HEK293 (cell line): ENCODE measurements around the gene MEST.

Experiments
- CTCF ChIA-PET: fragments of 350-600 bp; formaldehyde crosslinking; extraction: SDS; loops from one replicate; lab custom pipeline; 2021; ENCODE audit warnings: antibody characterized with exemption; lab: Yijun Ruan, JAX
- POLR2A ChIA-PET: fragments of 300-600 bp; formaldehyde crosslinking; extraction: SDS; loops from one replicate; lab custom pipeline; 2020; ENCODE audit warnings: antibody characterized with exemption, inconsistent platforms; lab: Yijun Ruan, JAX
- H3K27ac ChIP-seq: fragments of 200-500 bp; sonication (Bioruptor generic); 2 replicates; pipeline ENCODE4 v1.5.1; 2014; ENCODE audit warnings: low read depth, low read length, control low read depth, inconsistent platforms; ENCODE audit errors: extremely low read depth
- H3K36me3 ChIP-seq, 2 experiments: fragments of 200-500 bp in 1 of 2; sonication (Bioruptor generic) in 1 of 2; 1 replicate in 1 of 2; 2 replicates in 1 of 2; pipeline ENCODE4 v1.5.1; 2014 to 2017; ENCODE audit warnings: inconsistent platforms in 2 of 2, low read length in 2 of 2; ENCODE audit not compliant: control insufficient read depth in 2 of 2, insufficient read depth in 1 of 2
- H3K4me1 ChIP-seq: fragments of 200-500 bp; sonication (Bioruptor generic); 2 replicates; pipeline ENCODE4 v1.5.1; 2014; ENCODE audit warnings: mild to moderate bottlenecking, low read length, inconsistent platforms; ENCODE audit not compliant: control insufficient read depth, insufficient read depth
- H3K4me3 ChIP-seq: 2 replicates; pipeline ENCODE4 v1.5.1; 2011; ENCODE audit warnings: low read depth, mild to moderate bottlenecking, control low read depth, low read length, moderate library complexity
- H3K9me3 ChIP-seq: fragments of 200-500 bp; sonication (Bioruptor generic); 2 replicates; pipeline ENCODE4 v1.5.1; 2014; ENCODE audit warnings: low read depth, low read length, inconsistent platforms; ENCODE audit not compliant: control insufficient read depth, insufficient read depth
- GLI2 ChIP-seq: fragments of 450-650 bp; formaldehyde crosslinking; IDR thresholded peaks from 2 replicates; pipeline ENCODE4; 2017; ENCODE audit warnings: missing biosample characterization, missing genetic modification characterization, low read depth, borderline replicate concordance
- GLIS1 ChIP-seq: fragments of 450-650 bp; formaldehyde crosslinking; IDR thresholded peaks from 2 replicates; pipeline ENCODE4 v1.5.1; 2016; ENCODE audit warnings: missing biosample characterization, missing genetic modification characterization
- KLF1 ChIP-seq: fragments of 450-650 bp; formaldehyde crosslinking; IDR thresholded peaks from 2 replicates; pipeline ENCODE4 v1.5.1; 2016; ENCODE audit warnings: missing biosample characterization, missing genetic modification characterization
- REST ChIP-seq: fragments of 450-650 bp; formaldehyde crosslinking; IDR thresholded peaks from 2 replicates; pipeline ENCODE4 v1.5.1; 2016; ENCODE audit warnings: missing biosample characterization, missing genetic modification characterization
- SETDB1 ChIP-seq: IDR thresholded peaks from one replicate; pipeline ENCODE4 v1.6.1; 2017; ENCODE audit warnings: mild to moderate bottlenecking, low read length, moderate library complexity, mixed read lengths; ENCODE audit not compliant: insufficient read length
- YY1 ChIP-seq: fragments of 450-650 bp; formaldehyde crosslinking; IDR thresholded peaks from 2 replicates; pipeline ENCODE4 v1.5.1; 2018; ENCODE audit warnings: missing biosample characterization, missing genetic modification characterization
- ZBTB17 ChIP-seq: fragments of 450-650 bp; formaldehyde crosslinking; IDR thresholded peaks from 2 replicates; pipeline ENCODE4 v1.5.1; 2016; ENCODE audit warnings: missing biosample characterization, missing genetic modification characterization
- ZBTB26 ChIP-seq: fragments of 450-650 bp; formaldehyde crosslinking; optimal IDR thresholded peaks from 2 replicates; pipeline ENCODE3; 2016; ENCODE audit warnings: missing biosample characterization, mild to moderate bottlenecking, missing genetic modification characterization
- ZFP3 ChIP-seq: fragments of 450-650 bp; formaldehyde crosslinking; IDR thresholded peaks from 2 replicates; pipeline ENCODE4 v1.5.1; 2016; ENCODE audit warnings: low read depth, missing biosample characterization, missing genetic modification characterization
- ZFP37 ChIP-seq: fragments of 450-650 bp; formaldehyde crosslinking; IDR thresholded peaks from 2 replicates; pipeline ENCODE4 v1.5.1; 2016; ENCODE audit warnings: missing biosample characterization, missing genetic modification characterization
- ZNF148 ChIP-seq: fragments of 450-650 bp; formaldehyde crosslinking; IDR thresholded peaks from 2 replicates; pipeline ENCODE4 v1.5.0; 2017; ENCODE audit warnings: missing biosample characterization, missing genetic modification characterization, borderline replicate concordance
- ZNF155 ChIP-seq: fragments of 450-650 bp; formaldehyde crosslinking; IDR thresholded peaks from 2 replicates; pipeline ENCODE4 v1.5.1; 2016; ENCODE audit warnings: missing biosample characterization, missing genetic modification characterization
- ZNF157 ChIP-seq: fragments of 450-650 bp; formaldehyde crosslinking; IDR thresholded peaks from 2 replicates; pipeline ENCODE4 v1.5.1; 2016; ENCODE audit warnings: missing biosample characterization, missing genetic modification characterization
- ZNF335 ChIP-seq: fragments of 450-650 bp; formaldehyde crosslinking; conservative IDR thresholded peaks from 2 replicates; pipeline ENCODE4 v1.5.1; 2016; ENCODE audit warnings: missing biosample characterization, missing genetic modification characterization
- ZNF518A ChIP-seq: fragments of 450-650 bp; formaldehyde crosslinking; conservative IDR thresholded peaks from 2 replicates; pipeline ENCODE4 v1.5.1; 2016; ENCODE audit warnings: low read depth, missing biosample characterization, missing genetic modification characterization
- ZNF571 ChIP-seq: fragments of 450-650 bp; formaldehyde crosslinking; IDR thresholded peaks from 2 replicates; pipeline ENCODE4 v1.5.0; 2017; ENCODE audit warnings: missing biosample characterization, missing genetic modification characterization
- ZNF624 ChIP-seq: fragments of 450-650 bp; formaldehyde crosslinking; IDR thresholded peaks from 2 replicates; pipeline ENCODE4 v1.5.1; 2017; ENCODE audit warnings: missing biosample characterization, missing genetic modification characterization

The MEST gene

GRCh38 chr7:130463553-130464434, 28.1 kb upstream of the MEST start:
- CTCF ChIA-PET, result interaction anchor here (0.5 to 0.7 kb wide), 2 partner anchors 220 to 401 kb away, joined by 3 to 4 read pairs; no protein-coding TSS in a partner anchor
- POLR2A ChIA-PET, result no interaction called here
- no peak overlapping the region for H3K4me3 ChIP-seq

GRCh38 chr7:130468612-130469011, 23.3 kb upstream of the MEST start:
- no peaks in the 10 kb centered on the region for H3K36me3 ChIP-seq
- POLR2A ChIA-PET, result no interaction called here
- no peaks in the 10 kb centered on the region for H3K9me3 ChIP-seq
- no peak overlapping the region for H3K27ac ChIP-seq
- CTCF ChIA-PET, result interaction anchor here (0.6 kb wide), 1 partner anchor 170 kb away, joined by 3 read pairs; no protein-coding TSS in a partner anchor
- H3K4me3 ChIP-seq, result no peak overlapping the region
- no peaks in the 10 kb centered on the region for H3K4me1 ChIP-seq
- TF ChIP-seq GLIS1 (tag by site-specific recombination) (no peak), REST (tag by site-specific recombination) (no peak), ZNF155 (tag by site-specific recombination) (no peak), KLF1 (tag by site-specific recombination) (no peak), ZNF518A (tag by site-specific recombination) (no peak), ZFP3 (tag by site-specific recombination) (no peak), ZNF571 (no peak), ZFP37 (no peak), ZBTB17 (tag by site-specific recombination) (no peak), ZNF335 (tag by site-specific recombination) (no peak), ZNF157 (no peak), ZNF624 (tag by site-specific recombination) (no peak), ZBTB26 (tag by site-specific recombination) (no peak), ZNF148 (tag by site-specific recombination) (no peak), GLI2 (no peak)

More at GRCh38 chr7:130463553-130464434, 28.1 kb upstream of the MEST start:
- no peak overlapping the region for H3K27ac ChIP-seq
- H3K4me1 ChIP-seq, result no peaks in the 10 kb centered on the region
- no peaks in the 10 kb centered on the region for H3K9me3 ChIP-seq
- TF ChIP-seq YY1 (tag by site-specific recombination) (no peak), SETDB1 (no peak)
- no peaks in the 10 kb centered on the region for H3K36me3 ChIP-seq
